Measurements from ENCODE around the gene SLC22A4. TPM values are rescaled to one million over a fixed set of nuclear protein-coding genes. Genes with fewer than 3 reads are reported as not detected.
A peak's percentile ranks its signal among the peaks of the same experiment; 100 is the strongest.

The SLC22A4 gene
- total RNA-seq, 1 donor from 2014 or later: 2.6 TPM

GRCh38 chr5:132262882-132263547 is 31.2 kb upstream of the SLC22A4 start:
- no peak for DNase-seq

- DNase-seq: no peak
Measured at GRCh38 chr5:132263548-132264261, 30.5 kb upstream of the SLC22A4 start.

- DNase-seq: no peak
Measured at GRCh38 chr5:132264546-132265335, 29.5 kb upstream of the SLC22A4 start.

- DNase-seq: peak; percentile 82
Measured at GRCh38 chr5:132265336-132266030, 28.7 kb upstream of the SLC22A4 start.

GRCh38 chr5:132266031-132266835 is 28.0 kb upstream of the SLC22A4 start:
- no peak for DNase-seq

- no peak for DNase-seq
Measured at GRCh38 chr5:132266836-132267160, 27.4 kb upstream of the SLC22A4 start.

- DNase-seq: no peak
Measured at GRCh38 chr5:132267166-132267739, 26.9 kb upstream of the SLC22A4 start.

- DNase-seq: no peak
Measured at GRCh38 chr5:132267931-132268768, 26.0 kb upstream of the SLC22A4 start.

- no peak for DNase-seq
Measured at GRCh38 chr5:132268769-132269551, 25.2 kb upstream of the SLC22A4 start.

- no peak for DNase-seq
Measured at GRCh38 chr5:132269635-132270334, 24.4 kb upstream of the SLC22A4 start.

- DNase-seq: no peak
Measured at GRCh38 chr5:132270335-132270665, 23.9 kb upstream of the SLC22A4 start.

- DNase-seq: no peak
Measured at GRCh38 chr5:132270706-132271105, 23.5 kb upstream of the SLC22A4 start.

GRCh38 chr5:132271251-132272246 is 22.6 kb upstream of the SLC22A4 start:
- no peak for DNase-seq

- no peak for DNase-seq
Measured at GRCh38 chr5:132272311-132273210, 21.6 kb upstream of the SLC22A4 start.

GRCh38 chr5:132273631-132274030 is 20.6 kb upstream of the SLC22A4 start:
- no peak for DNase-seq

GRCh38 chr5:132274050-132274792 is 20.0 kb upstream of the SLC22A4 start:
- DNase-seq: no peak

Data from skin of body (tissue), 2 donors.